22Rv1 (cell line): ENCODE measurements around the gene RBBP8NL.

ENCODE experiments used
- ZFX ChIP-seq: fragments of 450-650 bp; IDR thresholded peaks from 2 replicates; pipeline ENCODE4 v1.6.1; 2017; ENCODE audit warnings: antibody characterized with exemption, borderline replicate concordance
- TF ChIP-seq, protein P1 (sequence below): fragments of 450-650 bp; IDR thresholded peaks from 2 replicates; pipeline ENCODE4 v1.5.1; 2017; ENCODE audit warnings: mild to moderate bottlenecking

DNA sequence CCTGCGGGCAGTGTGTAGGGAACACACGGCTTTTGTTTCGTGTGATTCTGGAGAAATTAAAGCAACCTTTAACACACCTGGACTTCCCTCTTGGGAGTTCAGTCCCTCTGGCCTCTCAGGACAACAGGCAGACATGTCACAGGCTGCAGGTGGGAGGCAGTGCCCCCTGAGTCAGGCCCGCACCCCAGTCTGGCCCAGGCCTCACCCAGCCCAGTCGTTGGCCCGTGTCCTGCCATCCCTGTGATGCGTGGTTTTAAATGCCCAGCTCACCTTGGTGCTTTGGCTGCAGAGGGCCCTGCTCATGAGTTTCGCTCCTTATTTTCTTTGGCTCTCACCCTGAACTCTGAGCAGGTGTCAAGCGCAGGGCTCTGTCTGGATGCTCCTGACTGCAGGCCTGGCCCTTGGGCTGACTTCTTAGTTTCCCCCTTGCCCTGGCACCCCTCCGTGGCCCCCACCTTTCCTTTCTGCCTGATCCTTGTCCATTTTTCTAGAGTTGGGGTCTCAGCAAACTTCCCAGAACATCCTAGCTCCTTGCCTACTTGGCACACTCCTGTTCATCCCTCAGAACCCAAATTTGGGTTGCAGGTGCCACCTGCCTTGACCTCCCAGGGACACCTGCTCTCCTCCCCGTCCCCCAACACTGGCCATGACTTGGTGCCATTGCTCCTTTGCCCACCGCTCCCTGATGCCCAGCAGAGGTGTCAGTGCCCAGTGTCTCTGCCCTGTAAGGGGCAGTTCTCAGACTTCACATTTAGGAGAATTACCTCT, 18.1 kb downstream of the RBBP8NL start:
- TF ChIP-seq, protein P1, sequence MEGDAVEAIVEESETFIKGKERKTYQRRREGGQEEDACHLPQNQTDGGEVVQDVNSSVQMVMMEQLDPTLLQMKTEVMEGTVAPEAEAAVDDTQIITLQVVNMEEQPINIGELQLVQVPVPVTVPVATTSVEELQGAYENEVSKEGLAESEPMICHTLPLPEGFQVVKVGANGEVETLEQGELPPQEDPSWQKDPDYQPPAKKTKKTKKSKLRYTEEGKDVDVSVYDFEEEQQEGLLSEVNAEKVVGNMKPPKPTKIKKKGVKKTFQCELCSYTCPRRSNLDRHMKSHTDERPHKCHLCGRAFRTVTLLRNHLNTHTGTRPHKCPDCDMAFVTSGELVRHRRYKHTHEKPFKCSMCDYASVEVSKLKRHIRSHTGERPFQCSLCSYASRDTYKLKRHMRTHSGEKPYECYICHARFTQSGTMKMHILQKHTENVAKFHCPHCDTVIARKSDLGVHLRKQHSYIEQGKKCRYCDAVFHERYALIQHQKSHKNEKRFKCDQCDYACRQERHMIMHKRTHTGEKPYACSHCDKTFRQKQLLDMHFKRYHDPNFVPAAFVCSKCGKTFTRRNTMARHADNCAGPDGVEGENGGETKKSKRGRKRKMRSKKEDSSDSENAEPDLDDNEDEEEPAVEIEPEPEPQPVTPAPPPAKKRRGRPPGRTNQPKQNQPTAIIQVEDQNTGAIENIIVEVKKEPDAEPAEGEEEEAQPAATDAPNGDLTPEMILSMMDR = no peak
- TF ChIP-seq ZFX = no peak
